ENCODE data around the gene ANKRD29.

DNA sequence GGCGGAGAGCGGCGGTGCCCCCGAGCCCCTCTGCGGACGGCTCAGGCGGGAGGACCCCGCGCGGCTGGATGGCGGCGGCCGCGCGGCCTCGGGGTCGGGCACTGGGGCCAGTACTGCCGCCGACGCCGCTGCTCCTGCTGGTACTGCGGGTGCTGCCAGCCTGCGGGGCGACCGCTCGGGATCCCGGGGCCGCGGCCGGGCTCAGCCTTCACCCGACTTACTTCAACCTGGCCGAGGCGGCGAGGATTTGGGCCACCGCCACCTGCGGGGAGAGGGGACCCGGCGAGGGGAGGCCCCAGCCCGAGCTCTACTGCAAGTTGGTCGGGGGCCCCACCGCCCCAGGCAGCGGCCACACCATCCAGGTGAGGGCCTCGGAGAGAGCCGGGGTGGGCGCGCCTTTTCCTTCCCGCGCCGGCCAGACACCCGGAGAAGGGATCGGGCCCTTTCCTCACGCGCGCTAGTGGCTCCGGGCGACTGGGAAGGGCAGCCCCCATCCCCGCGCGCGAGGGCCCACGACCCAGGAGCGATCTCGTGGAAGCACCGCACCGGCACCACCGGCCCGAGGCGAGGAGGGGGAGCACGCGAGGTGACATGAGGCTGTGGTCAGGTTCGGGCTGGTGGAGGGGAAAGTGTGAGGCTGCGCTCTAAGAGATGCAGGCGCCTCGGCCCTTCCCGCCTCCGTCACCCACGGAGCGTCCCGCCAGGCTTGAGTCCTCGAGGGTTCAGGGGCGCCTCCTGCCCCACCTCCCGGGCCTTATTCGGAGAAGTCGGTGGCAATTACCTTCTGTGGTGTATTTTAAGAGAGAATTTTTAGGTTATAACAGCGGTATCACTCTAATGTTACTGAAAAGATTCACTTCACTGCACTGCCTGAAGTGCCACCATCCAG, 27.1 kb upstream of the ANKRD29 start:
- TF ChIP-seq, protein P1, sequence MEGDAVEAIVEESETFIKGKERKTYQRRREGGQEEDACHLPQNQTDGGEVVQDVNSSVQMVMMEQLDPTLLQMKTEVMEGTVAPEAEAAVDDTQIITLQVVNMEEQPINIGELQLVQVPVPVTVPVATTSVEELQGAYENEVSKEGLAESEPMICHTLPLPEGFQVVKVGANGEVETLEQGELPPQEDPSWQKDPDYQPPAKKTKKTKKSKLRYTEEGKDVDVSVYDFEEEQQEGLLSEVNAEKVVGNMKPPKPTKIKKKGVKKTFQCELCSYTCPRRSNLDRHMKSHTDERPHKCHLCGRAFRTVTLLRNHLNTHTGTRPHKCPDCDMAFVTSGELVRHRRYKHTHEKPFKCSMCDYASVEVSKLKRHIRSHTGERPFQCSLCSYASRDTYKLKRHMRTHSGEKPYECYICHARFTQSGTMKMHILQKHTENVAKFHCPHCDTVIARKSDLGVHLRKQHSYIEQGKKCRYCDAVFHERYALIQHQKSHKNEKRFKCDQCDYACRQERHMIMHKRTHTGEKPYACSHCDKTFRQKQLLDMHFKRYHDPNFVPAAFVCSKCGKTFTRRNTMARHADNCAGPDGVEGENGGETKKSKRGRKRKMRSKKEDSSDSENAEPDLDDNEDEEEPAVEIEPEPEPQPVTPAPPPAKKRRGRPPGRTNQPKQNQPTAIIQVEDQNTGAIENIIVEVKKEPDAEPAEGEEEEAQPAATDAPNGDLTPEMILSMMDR (conservative IDR thresholded peaks at IDR 0.05; ENCODE audit: low read length), result no peak
- no peak for TF ChIP-seq EZH2phosphoT487 (IDR thresholded peaks at IDR 0.05; ENCODE audit: borderline replicate concordance)

All from Loucy (cell line).